HEK293 (cell line): ENCODE data around the gene MRPL23.

Experiments used
- CTCF ChIA-PET: fragments of 350-600 bp; formaldehyde crosslinking; extraction: SDS; loops from one replicate; lab custom pipeline; 2021; ENCODE audit warnings: antibody characterized with exemption; lab: Yijun Ruan, JAX
- POLR2A ChIA-PET: fragments of 300-600 bp; formaldehyde crosslinking; extraction: SDS; loops from one replicate; lab custom pipeline; 2020; ENCODE audit warnings: antibody characterized with exemption, inconsistent platforms; lab: Yijun Ruan, JAX
- H3K27ac ChIP-seq: fragments of 200-500 bp; sonication (Bioruptor generic); 2 replicates; pipeline ENCODE4 v1.5.1; 2014; ENCODE audit warnings: low read depth, low read length, control low read depth, inconsistent platforms; ENCODE audit errors: extremely low read depth
- H3K36me3 ChIP-seq, 2 experiments: fragments of 200-500 bp in 1 of 2; sonication (Bioruptor generic) in 1 of 2; 1 replicate in 1 of 2; 2 replicates in 1 of 2; pipeline ENCODE4 v1.5.1; 2014 to 2017; ENCODE audit warnings: inconsistent platforms in 2 of 2, low read length in 2 of 2; ENCODE audit not compliant: control insufficient read depth in 2 of 2, insufficient read depth in 1 of 2
- H3K4me1 ChIP-seq: fragments of 200-500 bp; sonication (Bioruptor generic); 2 replicates; pipeline ENCODE4 v1.5.1; 2014; ENCODE audit warnings: mild to moderate bottlenecking, low read length, inconsistent platforms; ENCODE audit not compliant: control insufficient read depth, insufficient read depth
- H3K4me3 ChIP-seq: 2 replicates; pipeline ENCODE4 v1.5.1; 2011; ENCODE audit warnings: low read depth, mild to moderate bottlenecking, control low read depth, low read length, moderate library complexity
- H3K9me3 ChIP-seq: fragments of 200-500 bp; sonication (Bioruptor generic); 2 replicates; pipeline ENCODE4 v1.5.1; 2014; ENCODE audit warnings: low read depth, low read length, inconsistent platforms; ENCODE audit not compliant: control insufficient read depth, insufficient read depth
- HOXA7 ChIP-seq: sonication (generic); formaldehyde crosslinking; IDR thresholded peaks from 2 replicates; pipeline ENCODE4 v1.8.1; 2022; ENCODE audit warnings: missing genetic modification reagents, borderline replicate concordance
- MYNN ChIP-seq: fragments of 450-650 bp; formaldehyde crosslinking; IDR thresholded peaks from 2 replicates; pipeline ENCODE4 v1.5.1; 2016; ENCODE audit warnings: missing biosample characterization, missing genetic modification characterization, borderline replicate concordance
- OVOL3 ChIP-seq: fragments of 450-650 bp; formaldehyde crosslinking; IDR thresholded peaks from 2 replicates; pipeline ENCODE4 v1.5.1; 2016; ENCODE audit warnings: missing biosample characterization, missing genetic modification characterization
- RBAK ChIP-seq: fragments of 450-650 bp; formaldehyde crosslinking; IDR thresholded peaks from 2 replicates; pipeline ENCODE4 v1.5.1; 2016; ENCODE audit warnings: missing biosample characterization, missing genetic modification characterization
- REST ChIP-seq: fragments of 450-650 bp; formaldehyde crosslinking; IDR thresholded peaks from 2 replicates; pipeline ENCODE4 v1.5.1; 2016; ENCODE audit warnings: missing biosample characterization, missing genetic modification characterization
- WT1 ChIP-seq: fragments of 450-650 bp; formaldehyde crosslinking; IDR thresholded peaks from 2 replicates; pipeline ENCODE4 v1.5.1; 2016; ENCODE audit warnings: missing biosample characterization, missing genetic modification characterization
- ZBTB20 ChIP-seq: fragments of 450-650 bp; formaldehyde crosslinking; IDR thresholded peaks from 2 replicates; pipeline ENCODE4 v1.5.1; 2016; ENCODE audit warnings: missing biosample characterization, missing genetic modification characterization
- ZFP37 ChIP-seq: fragments of 450-650 bp; formaldehyde crosslinking; IDR thresholded peaks from 2 replicates; pipeline ENCODE4 v1.5.1; 2016; ENCODE audit warnings: missing biosample characterization, missing genetic modification characterization
- ZFP69B ChIP-seq: fragments of 450-650 bp; formaldehyde crosslinking; IDR thresholded peaks from 2 replicates; pipeline ENCODE4 v1.5.1; 2016; ENCODE audit warnings: missing biosample characterization, missing genetic modification characterization
- ZNF112 ChIP-seq: fragments of 450-650 bp; formaldehyde crosslinking; IDR thresholded peaks from 2 replicates; pipeline ENCODE4 v1.5.0; 2017; ENCODE audit warnings: missing biosample characterization, missing genetic modification characterization
- ZNF132 ChIP-seq: fragments of 450-650 bp; formaldehyde crosslinking; IDR thresholded peaks from 2 replicates; pipeline ENCODE4 v1.5.1; 2017; ENCODE audit warnings: missing biosample characterization, missing genetic modification characterization, borderline replicate concordance
- ZNF140 ChIP-seq: fragments of 450-650 bp; formaldehyde crosslinking; IDR thresholded peaks from 2 replicates; pipeline ENCODE4 v1.5.1; 2016; ENCODE audit warnings: missing biosample characterization, missing genetic modification characterization
- ZNF148 ChIP-seq: fragments of 450-650 bp; formaldehyde crosslinking; IDR thresholded peaks from 2 replicates; pipeline ENCODE4 v1.5.0; 2017; ENCODE audit warnings: missing biosample characterization, missing genetic modification characterization, borderline replicate concordance
- ZNF169 ChIP-seq: fragments of 450-650 bp; formaldehyde crosslinking; IDR thresholded peaks from 2 replicates; pipeline ENCODE4 v1.5.1; 2016; ENCODE audit warnings: missing biosample characterization, missing genetic modification characterization
- ZNF174 ChIP-seq: fragments of 450-650 bp; formaldehyde crosslinking; IDR thresholded peaks from 2 replicates; pipeline ENCODE4 v1.5.0; 2017; ENCODE audit warnings: missing biosample characterization, mild to moderate bottlenecking, missing genetic modification characterization
- ZNF211 ChIP-seq: fragments of 450-650 bp; formaldehyde crosslinking; IDR thresholded peaks from 2 replicates; pipeline ENCODE4 v1.5.1; 2016; ENCODE audit warnings: low read depth, missing biosample characterization, missing genetic modification characterization
- ZNF221 ChIP-seq: fragments of 450-650 bp; formaldehyde crosslinking; IDR thresholded peaks from 2 replicates; pipeline ENCODE4 v1.5.1; 2017; ENCODE audit warnings: missing biosample characterization, missing genetic modification characterization, borderline replicate concordance
- ZNF223 ChIP-seq: fragments of 450-650 bp; formaldehyde crosslinking; IDR thresholded peaks from 2 replicates; pipeline ENCODE4 v1.5.1; 2016; ENCODE audit warnings: missing biosample characterization, missing genetic modification characterization
- ZNF292 ChIP-seq: fragments of 450-650 bp; formaldehyde crosslinking; IDR thresholded peaks from 2 replicates; pipeline ENCODE4 v1.5.1; 2016; ENCODE audit warnings: low read depth, missing biosample characterization, missing genetic modification characterization, borderline replicate concordance
- ZNF311 ChIP-seq: fragments of 450-650 bp; formaldehyde crosslinking; IDR thresholded peaks from 2 replicates; pipeline ENCODE4 v1.5.1; 2017; ENCODE audit warnings: missing biosample characterization, missing genetic modification characterization, borderline replicate concordance
- ZNF341 ChIP-seq: fragments of 450-650 bp; formaldehyde crosslinking; IDR thresholded peaks from 2 replicates; pipeline ENCODE4; 2016; ENCODE audit warnings: low read depth, missing biosample characterization, missing genetic modification characterization
- ZNF362 ChIP-seq: fragments of 450-650 bp; formaldehyde crosslinking; IDR thresholded peaks from 2 replicates; pipeline ENCODE4 v1.5.1; 2016; ENCODE audit warnings: missing biosample characterization, missing genetic modification characterization
- ZNF488 ChIP-seq: fragments of 450-650 bp; formaldehyde crosslinking; IDR thresholded peaks from 2 replicates; pipeline ENCODE4 v1.5.1; 2016; ENCODE audit warnings: missing biosample characterization, missing genetic modification characterization
- ZNF560 ChIP-seq: fragments of 450-650 bp; formaldehyde crosslinking; IDR thresholded peaks from 2 replicates; pipeline ENCODE4 v1.5.1; 2017; ENCODE audit warnings: missing biosample characterization, missing genetic modification characterization, borderline replicate concordance
- ZNF561 ChIP-seq: fragments of 450-650 bp; IDR thresholded peaks from 2 replicates; pipeline ENCODE4 v1.5.1; 2018; ENCODE audit warnings: missing biosample characterization, missing genetic modification characterization, borderline replicate concordance
- ZNF623 ChIP-seq: fragments of 450-650 bp; formaldehyde crosslinking; IDR thresholded peaks from 2 replicates; pipeline ENCODE4 v1.5.1; 2016; ENCODE audit warnings: missing biosample characterization, missing genetic modification characterization
- ZNF654 ChIP-seq: fragments of 450-650 bp; formaldehyde crosslinking; IDR thresholded peaks from 2 replicates; pipeline ENCODE4 v1.5.1; 2016; ENCODE audit warnings: low read depth, missing biosample characterization, missing genetic modification characterization
- ZSCAN23 ChIP-seq: fragments of 450-650 bp; formaldehyde crosslinking; IDR thresholded peaks from 2 replicates; pipeline ENCODE4 v1.5.1; 2016; ENCODE audit warnings: missing biosample characterization, missing genetic modification characterization
- ZSCAN4 ChIP-seq: fragments of 450-650 bp; formaldehyde crosslinking; IDR thresholded peaks from 2 replicates; pipeline ENCODE4 v1.5.1; 2017; ENCODE audit warnings: missing biosample characterization, missing genetic modification characterization

Gene MRPL23

GRCh38 chr11:1966531-1966930 is 19.4 kb downstream of the MRPL23 start:
- H3K4me1 ChIP-seq, result no peaks in the 10 kb centered on the region
- TF ChIP-seq WT1 (tag by site-specific recombination) (no peak), ZSCAN23 (no peak), ZBTB20 (tag by site-specific recombination) (no peak), ZNF292 (tag by site-specific recombination) (no peak), ZNF211 (tag by site-specific recombination) (no peak), ZNF174 (no peak), ZNF341 (tag by site-specific recombination) (no peak), ZNF223 (tag by site-specific recombination) (no peak), ZNF560 (tag by site-specific recombination) (no peak), OVOL3 (tag by site-specific recombination) (no peak), ZNF132 (tag by site-specific recombination) (no peak), ZNF311 (no peak), ZNF561 (no peak), RBAK (tag by site-specific recombination) (no peak), ZNF654 (tag by site-specific recombination) (no peak), ZNF362 (no peak), ZNF169 (tag by site-specific recombination) (no peak), ZNF221 (tag by site-specific recombination) (no peak), MYNN (tag by site-specific recombination) (no peak)
- TF ChIP-seq, all 188 proteins: peak for 0
- ChIA-PET CTCF (interaction anchor here (0.6 to 2.2 kb wide), 5 partner anchors 16 to 314 kb away, joined by 3 to 9 read pairs (median 3); no protein-coding TSS in a partner anchor), POLR2A (no interaction called here)
- H3K27ac ChIP-seq, result no peak overlapping the region
- H3K4me3 ChIP-seq, result no peak overlapping the region
- H3K36me3 ChIP-seq, result no peaks in the 10 kb centered on the region
- H3K9me3 ChIP-seq, result no peaks in the 10 kb centered on the region

GRCh38 chr11:1967641-1968225 is 20.6 kb downstream of the MRPL23 start:
- no peak for TF ChIP-seq ZNF488 (tag by site-specific recombination)
- no peak for TF ChIP-seq HOXA7 (CRISPR knock-in tag)
- no peak for TF ChIP-seq ZNF623 (tag by site-specific recombination)
- TF ChIP-seq ZSCAN4 (tag by site-specific recombination), result no peak
- TF ChIP-seq ZFP69B, result no peak
- TF ChIP-seq ZNF148 (tag by site-specific recombination), result no peak
- TF ChIP-seq ZFP37, result no peak
- no peak for TF ChIP-seq ZNF140 (tag by site-specific recombination)
- TF ChIP-seq REST (tag by site-specific recombination), result no peak
- TF ChIP-seq ZNF112 (tag by site-specific recombination), result no peak
- ChIA-PET CTCF (interaction anchor here (0.6 to 2.2 kb wide), 7 partner anchors 17 to 315 kb away, joined by 3 to 9 read pairs (median 4); no protein-coding TSS in a partner anchor), POLR2A (no interaction called here)
- Histone ChIP-seq H3K9me3 (no peaks in the 10 kb centered on the region), H3K27ac (no peak overlapping the region), H3K36me3 (no peaks in the 10 kb centered on the region), H3K4me3 (no peak overlapping the region), H3K4me1 (no peaks in the 10 kb centered on the region)
